CD14-positive monocyte (primary cell): ENCODE data around the gene HLA-A. TPM values are rescaled to one million over a fixed set of nuclear protein-coding genes. Genes with fewer than 3 reads are reported as not detected.

ENCODE experiments used
- DNase-seq, 3 donors: peaks; one replicate each; pipeline ENCODE4 v3.0.0-alpha.2; 2011 to 2022
- H2AFZ ChIP-seq: 2 replicates; pipeline ENCODE4 v1.6.0; 2012; ENCODE audit warnings: mild to moderate bottlenecking, low read depth, low read length, inconsistent platforms; ENCODE audit not compliant: insufficient read depth, poor library complexity, severe bottlenecking
- H3K27ac ChIP-seq, 2 donors: 1 replicate in 1 of 2; 2 replicates in 1 of 2; pipeline ENCODE4 v1.5.1; 2012 to 2013; ENCODE audit warnings: low read length in 2 of 2, control low read depth in 1 of 2, inconsistent platforms in 1 of 2, low read depth in 1 of 2, mild to moderate bottlenecking in 1 of 2
- H3K27me3 ChIP-seq, 2 donors: one replicate each; pipeline versions ENCODE4 v1.6.0 to v1.6.1; 2011 to 2013; ENCODE audit warnings: low read length in 2 of 2; ENCODE audit not compliant: control insufficient read depth in 2 of 2, insufficient read depth in 2 of 2
- H3K36me3 ChIP-seq, 2 donors: replicated peaks in 1 of 2; 1 replicate in 1 of 2; 2 replicates in 1 of 2; pipeline versions ENCODE4 v1.5.1 to v1.6.1; 2012 to 2013; ENCODE audit warnings: low read length in 2 of 2, control low read depth in 1 of 2, inconsistent platforms in 1 of 2, mild to moderate bottlenecking in 1 of 2; ENCODE audit not compliant: insufficient read depth in 2 of 2, control insufficient read depth in 1 of 2
- H3K4me1 ChIP-seq, 2 donors: 1 replicate in 1 of 2; 2 replicates in 1 of 2; pipeline versions ENCODE4 v1.5.1 to v1.6.1; 2012 to 2013; ENCODE audit warnings: low read length in 2 of 2, control low read depth in 1 of 2, inconsistent platforms in 1 of 2, mild to moderate bottlenecking in 1 of 2, moderate library complexity in 1 of 2; ENCODE audit not compliant: insufficient read depth in 2 of 2, control insufficient read depth in 1 of 2
- H3K4me2 ChIP-seq: replicated peaks from 2 replicates; pipeline ENCODE3; 2012; ENCODE audit warnings: low read length, moderate library complexity, mild to moderate bottlenecking; ENCODE audit not compliant: poor library complexity, severe bottlenecking; ENCODE audit errors: extremely low read depth
- H3K4me3 ChIP-seq, 3 experiments: fragments of 200-600 bp in 1 of 3; sonication (generic) in 1 of 3; replicated peaks in 1 of 3; 1 replicate in 2 of 3; 2 replicates in 1 of 3; pipeline ENCODE4 v1.5.1; 2011 to 2013; ENCODE audit warnings: low read length in 3 of 3, mild to moderate bottlenecking in 3 of 3, control low read depth in 2 of 3, low read depth in 2 of 3, inconsistent platforms in 1 of 3, moderate library complexity in 1 of 3
- H3K79me2 ChIP-seq: 2 replicates; pipeline ENCODE4 v1.6.0; 2012; ENCODE audit warnings: mild to moderate bottlenecking, control low read depth, inconsistent platforms, low read length, moderate library complexity; ENCODE audit not compliant: insufficient read depth
- H3K9ac ChIP-seq: 2 replicates; pipeline ENCODE4 v1.6.0; 2017; ENCODE audit warnings: low read length, mild to moderate bottlenecking; ENCODE audit not compliant: insufficient read depth, poor library complexity, severe bottlenecking
- H3K9me3 ChIP-seq, 2 donors: replicated peaks in 1 of 2; 1 replicate in 1 of 2; 2 replicates in 1 of 2; pipeline versions ENCODE4 v1.5.1 to v1.6.1; 2012 to 2013; ENCODE audit warnings: low read length in 2 of 2, control low read depth in 1 of 2; ENCODE audit not compliant: control insufficient read depth in 1 of 2, insufficient read depth in 1 of 2
- H4K20me1 ChIP-seq: 2 replicates; pipeline ENCODE4 v1.6.0; 2012; ENCODE audit warnings: mild to moderate bottlenecking, low read length, control low read depth, moderate library complexity; ENCODE audit not compliant: insufficient read depth
- H3K27ac Mint-ChIP-seq, 7 donors: one replicate each; pipeline ENCODE4 v1.8.0; 2020; ENCODE audit warnings: mild to moderate bottlenecking in 7 of 7, mixed read lengths in 7 of 7, moderate library complexity in 6 of 7, inconsistent platforms in 2 of 7
- H3K27me3 Mint-ChIP-seq, 3 donors: one replicate each; pipeline ENCODE4 v1.8.0; 2021 to 2022; ENCODE audit warnings: low read depth in 3 of 3, mild to moderate bottlenecking in 3 of 3, mixed read lengths in 3 of 3, moderate library complexity in 3 of 3, inconsistent platforms in 1 of 3
- H3K36me3 Mint-ChIP-seq, 2 donors: one replicate each; pipeline ENCODE4 v1.8.0; 2020; ENCODE audit warnings: mixed read lengths in 2 of 2, inconsistent platforms in 1 of 2, mild to moderate bottlenecking in 1 of 2
- H3K4me1 Mint-ChIP-seq: one replicate; pipeline ENCODE4 v1.8.0; 2020; ENCODE audit warnings: mild to moderate bottlenecking, mixed read lengths
- H3K4me3 Mint-ChIP-seq, 2 donors: one replicate each; pipeline ENCODE4 v1.8.0; 2020; ENCODE audit warnings: mild to moderate bottlenecking in 2 of 2, mixed read lengths in 2 of 2, moderate library complexity in 1 of 2
- H3K9me3 Mint-ChIP-seq, 7 donors: one replicate each; pipeline ENCODE4 v1.8.0; 2020 to 2022; ENCODE audit warnings: mixed read lengths in 7 of 7, mild to moderate bottlenecking in 6 of 7, moderate library complexity in 6 of 7, inconsistent platforms in 2 of 7
- CTCF ChIP-seq: fragments of 200-600 bp; IDR thresholded peaks from one replicate; pipeline ENCODE4 v1.8.0; 2022; ENCODE audit warnings: antibody characterized with exemption, mild to moderate bottlenecking
- WGBS: methylation state at CpG from one replicate; pipeline ENCODE4 v1.1.5; 2013; ENCODE audit warnings: missing lambda C conversion rate; ENCODE audit not compliant: insufficient coverage; 5-methylcytosine and 5-hydroxymethylcytosine counted together
- intact Hi-C, 2 donors: fragments of 100-400 bp; cut with micrococcal nuclease; formaldehyde crosslinking; loops; one replicate each; pipeline versions ENCODE4 v1.15.0 to v1.15.1; 2023
- polyA plus RNA-seq, 3 donors: library from polyadenylated mRNA; depleted of rRNA in 1 of 3; unstranded in 2 of 3; stranded (reverse) in 1 of 3; fragments of 300-500 nt in 2 of 3; fragments of >200 nt in 1 of 3; fragmentation: Illumina TruSeq in 2 of 3; gene quantifications; 1 replicate in 2 of 3; 2 replicates in 1 of 3; pipeline ENCODE4 v1.2.3, GENCODE V29; 2012 to 2021

HLA-A gene
- polyA plus RNA-seq, 3 donors, result 1,518 to 2,788 (median 1,574) TPM

GRCh38 chr6:29964518-29964886 lies 22.2 kb downstream of the HLA-A start:
- Mint-ChIP-seq H3K27me3 (no peaks in the 10 kb centered on the region), H3K4me1 (peaks cover 64% of the 10 kb centered on the region), H3K4me3 (peak overlapping the region; percentile 83 to 93), H3K36me3 (peaks cover 0 to 2% of the 10 kb centered on the region in 2 donors), H3K27ac (peak overlapping the region; percentile 93 to 97 (median 95)), H3K9me3 (peaks cover 0 to 2% (median 0%) of the 10 kb centered on the region in 7 donors)
- no peak for TF ChIP-seq CTCF
- WGBS, result 0% methylated on average over 1 of the region's 3 CpGs
- H3K27me3 ChIP-seq, result no peaks in the 10 kb centered on the region
- no peaks in the 10 kb centered on the region for H3K9me3 ChIP-seq
- H3K36me3 ChIP-seq, result no peaks in the 10 kb centered on the region
- intact Hi-C loops, result no loop called here
- H3K27ac ChIP-seq, result peak overlapping the region; percentile 72 to 83
- peaks cover 15% of the 10 kb centered on the region for H3K79me2 ChIP-seq
- peak overlapping the region in 1 of 3 experiments; percentile 80 for H3K4me3 ChIP-seq
- peaks cover 51 to 54% of the 10 kb centered on the region in 2 donors for H3K4me1 ChIP-seq
- H4K20me1 ChIP-seq, result no peaks in the 10 kb centered on the region
- H2AFZ ChIP-seq, result peak overlapping the region; percentile 41
- H3K4me2 ChIP-seq, result peak overlapping the region; percentile 91
- peak overlapping the region; percentile 66 for H3K9ac ChIP-seq
- DNase-seq, result no peak

DNA sequence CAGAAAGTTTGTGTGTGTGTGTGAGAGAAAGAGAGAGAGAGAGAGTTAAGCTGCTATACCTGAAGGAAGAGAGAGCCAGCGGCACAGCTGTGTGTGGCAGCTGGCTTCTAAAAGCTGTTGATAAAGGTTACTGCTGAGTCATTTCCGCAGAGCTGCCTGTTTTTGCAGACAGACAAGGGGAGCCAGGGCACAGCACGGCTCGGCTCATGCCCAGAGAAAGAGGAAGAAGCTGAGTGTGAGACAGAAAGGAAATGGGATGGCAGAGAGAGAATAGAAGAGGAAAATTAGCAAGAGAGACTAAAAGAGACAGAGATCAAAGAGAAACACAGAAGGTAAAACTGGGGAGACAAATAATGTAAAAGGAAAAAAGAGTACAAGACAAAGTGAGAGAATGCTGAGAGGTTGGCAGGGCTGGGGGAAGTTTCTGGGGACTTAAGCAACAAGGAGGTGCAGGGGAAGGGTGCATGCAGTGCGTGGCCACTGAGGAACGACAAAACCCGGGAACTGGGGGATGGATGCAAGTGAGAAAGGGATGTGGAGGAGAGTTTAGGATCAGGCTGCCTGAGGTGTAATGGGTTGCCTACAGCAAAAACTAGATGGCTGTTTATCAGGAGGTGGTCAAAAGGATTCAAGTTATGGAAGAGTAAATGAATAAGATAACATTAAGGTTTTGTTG lies 22.7 kb downstream of the HLA-A start:
- peak overlapping the region; percentile 72 to 83 for H3K27ac ChIP-seq
- peaks cover 0 to 2% of the 10 kb centered on the region in 2 donors for H3K36me3 Mint-ChIP-seq
- no peaks in the 10 kb centered on the region for H3K9me3 ChIP-seq
- peak; percentile 82 to 92 (median 84) for DNase-seq
- peak overlapping the region; percentile 83 to 93 for H3K4me3 Mint-ChIP-seq
- H3K27me3 Mint-ChIP-seq, result no peaks in the 10 kb centered on the region
- H2AFZ ChIP-seq, result peak overlapping the region; percentile 41
- H3K4me2 ChIP-seq, result peak overlapping the region; percentile 91
- peak overlapping the region; percentile 39 to 80 (median 75) for H3K4me3 ChIP-seq
- H4K20me1 ChIP-seq, result peaks cover 4% of the 10 kb centered on the region
- no peak for TF ChIP-seq CTCF
- peak overlapping the region; percentile 66 for H3K9ac ChIP-seq
- H3K9me3 Mint-ChIP-seq, result peaks cover 0 to 2% (median 0%) of the 10 kb centered on the region in 7 donors
- H3K4me1 Mint-ChIP-seq, result peaks cover 58% of the 10 kb centered on the region
- peaks cover 0 to 2% of the 10 kb centered on the region in 2 donors for H3K36me3 ChIP-seq
- peaks cover 15% of the 10 kb centered on the region for H3K79me2 ChIP-seq
- intact Hi-C loops, result no loop called here
- peaks cover 47 to 50% of the 10 kb centered on the region in 2 donors for H3K4me1 ChIP-seq
- 0% methylated on average over 7 of the region's 7 CpGs for WGBS
- H3K27ac Mint-ChIP-seq, result peak overlapping the region; percentile 93 to 97 (median 95)
- no peaks in the 10 kb centered on the region for H3K27me3 ChIP-seq
